ENCODE results near the gene GPR153.

The GPR153 gene

DNA sequence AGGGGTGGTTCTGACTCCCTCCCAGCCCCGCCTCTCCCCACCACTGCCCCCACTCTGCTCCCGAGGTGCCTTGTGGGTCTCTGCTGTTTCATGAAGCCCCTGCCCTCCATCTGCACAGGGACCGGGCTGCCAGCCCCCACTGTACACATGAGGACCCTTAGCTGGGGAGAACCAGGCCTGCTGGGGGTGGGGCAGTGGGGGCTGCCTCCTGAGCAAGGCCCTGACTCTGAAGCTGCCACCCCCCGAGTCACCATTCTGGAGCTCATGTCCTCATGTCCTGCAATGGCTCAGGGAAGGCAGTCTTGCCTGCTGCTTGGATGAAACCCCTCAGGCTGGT lies 8.6 kb downstream of the GPR153 start:
- H3F3A ChIP-seq (ENCODE audit: insufficient read depth, low read length), result no peaks in the 10 kb centered on the region
- no peaks in the 10 kb centered on the region for H3K79me2 ChIP-seq (ENCODE audit: insufficient read depth, low read length)
- no peak overlapping the region for H3K4me2 ChIP-seq (ENCODE audit: low read length)
- no peak overlapping the region for H3K27ac ChIP-seq (ENCODE audit: low read depth, low read length, poor library complexity, severe bottlenecking)
- no peaks in the 10 kb centered on the region for H4K20me1 ChIP-seq (ENCODE audit: insufficient read depth, low read length)
- H3K36me3 ChIP-seq (ENCODE audit: insufficient read depth, low read length), result no peaks in the 10 kb centered on the region
- no peak overlapping the region for H3K4me3 ChIP-seq (ENCODE audit: low read depth, low read length, poor library complexity, severe bottlenecking)
- no peaks in the 10 kb centered on the region for H3K4me1 ChIP-seq (ENCODE audit: insufficient read depth, low read length, severe bottlenecking)
- TF ChIP-seq, protein P1, sequence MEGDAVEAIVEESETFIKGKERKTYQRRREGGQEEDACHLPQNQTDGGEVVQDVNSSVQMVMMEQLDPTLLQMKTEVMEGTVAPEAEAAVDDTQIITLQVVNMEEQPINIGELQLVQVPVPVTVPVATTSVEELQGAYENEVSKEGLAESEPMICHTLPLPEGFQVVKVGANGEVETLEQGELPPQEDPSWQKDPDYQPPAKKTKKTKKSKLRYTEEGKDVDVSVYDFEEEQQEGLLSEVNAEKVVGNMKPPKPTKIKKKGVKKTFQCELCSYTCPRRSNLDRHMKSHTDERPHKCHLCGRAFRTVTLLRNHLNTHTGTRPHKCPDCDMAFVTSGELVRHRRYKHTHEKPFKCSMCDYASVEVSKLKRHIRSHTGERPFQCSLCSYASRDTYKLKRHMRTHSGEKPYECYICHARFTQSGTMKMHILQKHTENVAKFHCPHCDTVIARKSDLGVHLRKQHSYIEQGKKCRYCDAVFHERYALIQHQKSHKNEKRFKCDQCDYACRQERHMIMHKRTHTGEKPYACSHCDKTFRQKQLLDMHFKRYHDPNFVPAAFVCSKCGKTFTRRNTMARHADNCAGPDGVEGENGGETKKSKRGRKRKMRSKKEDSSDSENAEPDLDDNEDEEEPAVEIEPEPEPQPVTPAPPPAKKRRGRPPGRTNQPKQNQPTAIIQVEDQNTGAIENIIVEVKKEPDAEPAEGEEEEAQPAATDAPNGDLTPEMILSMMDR (IDR thresholded peaks at IDR 0.05; ENCODE audit: low read length), result no peak
- no peak for TF ChIP-seq EZH2 (IDR thresholded peaks at IDR 0.05; ENCODE audit: borderline replicate concordance, low read length)
- H3K27me3 ChIP-seq (ENCODE audit: insufficient read depth, low read length), result 0 out of 2 replicates have a peak, but pooled peaks cover 4% of the 10 kb centered on the region
- no peak overlapping the region for H2AFZ ChIP-seq (ENCODE audit: low read length)
- no peak overlapping the region for H3K9ac ChIP-seq (ENCODE audit: low read length)
- no peaks in the 10 kb centered on the region for H3K9me2 ChIP-seq (ENCODE audit: low read depth, low read length)
- H3K9me3 ChIP-seq (ENCODE audit: low read length), result no peaks in the 10 kb centered on the region

DNA sequence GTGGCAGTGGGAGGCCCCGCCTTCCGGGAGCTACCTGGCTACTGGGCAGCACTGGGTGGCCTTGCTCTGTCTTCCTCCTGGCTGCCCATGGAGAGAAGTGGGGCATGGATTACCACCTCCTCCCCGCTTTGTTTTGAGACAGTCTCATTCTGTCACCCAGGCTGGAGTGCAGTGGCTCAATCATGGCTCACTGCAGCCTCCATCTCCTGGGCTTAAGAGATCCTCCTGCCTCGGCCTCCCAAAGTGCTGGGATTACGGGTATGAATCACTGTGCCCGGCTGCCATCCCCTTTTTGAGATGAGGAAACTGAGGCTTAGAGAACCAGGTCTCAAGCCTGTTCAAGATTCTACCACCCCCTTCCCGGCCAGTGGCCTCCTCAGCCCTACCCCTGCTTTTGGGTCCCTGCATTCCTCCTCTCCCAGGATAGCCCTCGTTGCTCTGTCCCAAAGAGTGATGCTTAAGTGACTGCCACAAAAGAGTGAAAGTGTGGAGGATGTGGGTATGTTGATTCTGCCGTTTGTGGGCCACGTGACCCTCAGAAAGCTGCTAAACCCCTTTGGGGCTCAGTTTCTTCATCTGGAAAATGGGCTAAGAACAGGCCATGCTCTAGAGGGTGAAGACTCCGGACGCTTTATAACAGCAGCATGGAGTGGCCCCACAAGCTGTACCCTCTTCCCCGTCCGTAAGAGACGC lies 9.1 kb downstream of the GPR153 start:
- H3K27ac ChIP-seq (ENCODE audit: low read depth, low read length, poor library complexity, severe bottlenecking), result no peak overlapping the region
- no peaks in the 10 kb centered on the region for H4K20me1 ChIP-seq (ENCODE audit: insufficient read depth, low read length)
- H3K79me2 ChIP-seq (ENCODE audit: insufficient read depth, low read length), result no peaks in the 10 kb centered on the region

DNA sequence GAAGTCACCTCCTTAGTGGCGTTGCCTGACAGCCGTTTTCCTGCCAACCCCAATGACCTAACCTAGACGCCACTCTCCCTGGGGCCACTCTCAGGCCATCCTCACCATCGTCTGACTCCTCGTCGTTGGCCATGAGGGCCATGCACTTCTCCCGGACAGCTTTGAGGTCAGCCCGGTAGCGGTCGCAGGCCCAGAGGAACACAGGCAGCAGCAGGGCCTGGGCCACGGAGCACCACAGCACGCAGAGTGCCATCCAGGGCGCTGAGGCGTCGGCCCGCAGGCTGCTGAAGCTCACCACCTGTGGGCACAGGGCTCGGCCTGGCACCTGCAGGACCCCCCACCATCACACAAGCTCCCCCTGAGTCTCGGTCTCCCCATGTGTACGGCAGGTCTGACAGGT lies 9.7 kb downstream of the GPR153 start:
- Histone ChIP-seq H3K4me3 (ENCODE audit: low read depth, low read length, poor library complexity, severe bottlenecking) (no peak overlapping the region), H3K9ac (ENCODE audit: low read length) (no peak overlapping the region), H3K9me2 (ENCODE audit: low read depth, low read length) (no peaks in the 10 kb centered on the region), H3K36me3 (ENCODE audit: insufficient read depth, low read length) (no peaks in the 10 kb centered on the region), H3F3A (ENCODE audit: insufficient read depth, low read length) (no peaks in the 10 kb centered on the region), H2AFZ (ENCODE audit: low read length) (no peak overlapping the region), H3K27ac (ENCODE audit: low read depth, low read length, poor library complexity, severe bottlenecking) (no peak overlapping the region), H4K20me1 (ENCODE audit: insufficient read depth, low read length) (no peaks in the 10 kb centered on the region), H3K4me1 (ENCODE audit: insufficient read depth, low read length, severe bottlenecking) (no peaks in the 10 kb centered on the region), H3K79me2 (ENCODE audit: insufficient read depth, low read length) (no peaks in the 10 kb centered on the region), H3K27me3 (ENCODE audit: insufficient read depth, low read length) (0 out of 2 replicates have a peak, but pooled peaks cover 4% of the 10 kb centered on the region), H3K4me2 (ENCODE audit: low read length) (no peak overlapping the region), H3K9me3 (ENCODE audit: low read length) (no peaks in the 10 kb centered on the region)
- no peak for TF ChIP-seq EZH2 (IDR thresholded peaks at IDR 0.05; ENCODE audit: borderline replicate concordance, low read length)
- TF ChIP-seq, protein P1 (IDR thresholded peaks at IDR 0.05; ENCODE audit: low read length), result no peak

More for the DNA sequence above, 9.1 kb downstream of the GPR153 start:
- no peaks in the 10 kb centered on the region for H3K9me3 ChIP-seq (ENCODE audit: low read length)
- H2AFZ ChIP-seq (ENCODE audit: low read length), result no peak overlapping the region
- no peaks in the 10 kb centered on the region for H3F3A ChIP-seq (ENCODE audit: insufficient read depth, low read length)
- no peaks in the 10 kb centered on the region for H3K4me1 ChIP-seq (ENCODE audit: insufficient read depth, low read length, severe bottlenecking)
- no peak overlapping the region for H3K4me2 ChIP-seq (ENCODE audit: low read length)
- no peak for TF ChIP-seq EZH2 (IDR thresholded peaks at IDR 0.05; ENCODE audit: borderline replicate concordance, low read length)
- TF ChIP-seq, protein P1 (IDR thresholded peaks at IDR 0.05; ENCODE audit: low read length), result no peak
- H3K36me3 ChIP-seq (ENCODE audit: insufficient read depth, low read length), result no peaks in the 10 kb centered on the region
- no peak overlapping the region for H3K9ac ChIP-seq (ENCODE audit: low read length)
- H3K27me3 ChIP-seq (ENCODE audit: insufficient read depth, low read length), result 0 out of 2 replicates have a peak, but pooled peaks cover 4% of the 10 kb centered on the region
- H3K9me2 ChIP-seq (ENCODE audit: low read depth, low read length), result no peaks in the 10 kb centered on the region
- H3K4me3 ChIP-seq (ENCODE audit: low read depth, low read length, poor library complexity, severe bottlenecking), result no peak overlapping the region
